HG03066 (cell line): Measurements from ENCODE around the gene CTSE.

Experiments
- ATAC-seq: cut with Tn5 transposase; IDR thresholded peaks from one replicate; pipeline ENCODE4 v1.9.1; 2021; ENCODE audit warnings: low read depth; ENCODE audit not compliant: unreplicated experiment

The CTSE gene

GRCh38 chr1:205994346-205994745 is 29.3 kb downstream of the CTSE start:
- no peak for ATAC-seq

DNA sequence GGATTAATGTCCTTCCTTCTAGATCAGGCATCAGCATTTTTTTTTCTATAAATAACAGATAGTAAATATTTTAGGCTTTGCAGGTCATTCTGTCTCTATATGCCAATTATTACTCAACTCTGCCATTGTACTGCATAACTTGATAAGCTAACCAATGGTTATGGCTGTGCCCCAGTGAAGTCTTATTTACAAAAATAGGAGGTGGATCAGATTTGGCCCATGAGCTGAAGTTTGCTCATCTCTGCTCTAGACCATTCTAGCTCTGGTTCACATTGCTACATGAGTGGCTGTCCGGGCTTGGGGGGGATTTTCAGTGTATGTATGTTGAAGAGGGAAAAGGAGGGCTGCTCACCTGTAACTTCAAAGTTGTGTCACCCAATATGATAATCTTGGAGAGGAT is 30.6 kb downstream of the CTSE start:
- ATAC-seq: no peak

DNA sequence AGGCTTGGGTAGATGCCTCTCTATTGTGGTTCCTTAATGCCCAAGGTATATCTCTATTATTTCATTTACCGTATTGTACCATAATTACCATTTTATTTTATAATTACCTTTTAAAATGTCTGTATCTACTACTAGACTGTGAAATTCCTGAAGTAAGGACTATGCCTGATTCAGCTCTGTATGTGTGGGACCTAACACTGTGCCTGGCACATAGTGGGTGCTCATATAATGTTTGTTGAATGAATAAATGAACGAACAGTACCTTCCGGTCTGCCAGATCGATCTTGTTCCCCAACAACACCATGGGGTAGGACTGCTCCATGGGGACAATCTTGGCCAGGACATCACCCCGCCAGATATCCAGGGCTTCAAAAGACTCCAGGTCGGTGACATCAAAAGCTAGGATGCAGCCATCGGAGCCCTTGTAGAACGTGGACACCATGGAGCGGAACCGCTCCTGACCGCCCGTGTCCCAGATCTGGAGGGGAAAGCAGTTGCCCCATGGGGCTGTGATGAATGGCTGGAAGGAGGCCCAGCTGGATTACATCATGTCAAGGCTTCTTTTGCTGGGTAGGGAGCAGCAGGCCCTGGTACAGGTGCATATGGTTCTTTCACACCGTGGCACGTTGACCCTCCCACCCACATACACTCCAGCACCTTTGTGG is 31.3 kb downstream of the CTSE start:
- ATAC-seq: no peak

DNA sequence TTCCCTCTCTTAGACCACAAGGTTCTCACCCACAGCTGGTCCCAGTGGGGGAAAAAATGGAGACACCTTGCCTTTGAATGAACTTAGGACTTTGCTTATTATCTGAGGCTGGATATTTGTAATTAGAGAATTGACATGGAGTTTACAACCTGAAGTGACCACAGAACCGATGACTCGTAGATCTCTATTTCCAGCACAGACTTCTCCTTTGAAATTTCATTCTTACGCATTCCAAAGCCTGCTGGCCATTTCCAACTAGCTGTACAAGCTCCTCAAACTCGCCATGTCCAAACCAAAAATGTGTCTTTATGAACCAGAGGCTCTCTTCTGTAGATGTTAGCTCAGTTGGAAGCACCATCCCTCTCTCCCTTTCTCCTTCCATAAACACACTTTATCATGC is 32.5 kb downstream of the CTSE start:
- ATAC-seq: no peak

- no peak for ATAC-seq
Observed at GRCh38 chr1:205990226-205990625, 33.5 kb downstream of the CTSE start.

DNA sequence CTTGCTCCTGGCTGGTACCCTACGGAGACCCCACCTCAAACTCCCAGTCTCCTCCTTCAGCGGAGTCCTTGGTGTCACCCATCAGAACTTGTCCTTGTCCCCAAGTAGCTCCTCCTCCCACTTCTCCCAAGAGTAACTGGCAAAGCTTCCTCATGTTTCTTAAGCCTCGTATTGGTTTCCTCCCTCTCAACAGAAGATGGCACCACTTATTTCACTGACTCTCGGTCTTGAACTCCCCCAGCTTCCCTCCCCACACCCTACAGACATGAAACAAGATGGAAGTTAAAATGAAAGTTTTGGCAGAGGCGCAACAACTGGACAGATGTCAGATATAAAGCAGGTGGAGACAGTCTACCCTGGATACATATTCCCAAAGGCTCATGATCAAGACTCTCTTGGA is 33.9 kb downstream of the CTSE start:
- no peak for ATAC-seq

DNA sequence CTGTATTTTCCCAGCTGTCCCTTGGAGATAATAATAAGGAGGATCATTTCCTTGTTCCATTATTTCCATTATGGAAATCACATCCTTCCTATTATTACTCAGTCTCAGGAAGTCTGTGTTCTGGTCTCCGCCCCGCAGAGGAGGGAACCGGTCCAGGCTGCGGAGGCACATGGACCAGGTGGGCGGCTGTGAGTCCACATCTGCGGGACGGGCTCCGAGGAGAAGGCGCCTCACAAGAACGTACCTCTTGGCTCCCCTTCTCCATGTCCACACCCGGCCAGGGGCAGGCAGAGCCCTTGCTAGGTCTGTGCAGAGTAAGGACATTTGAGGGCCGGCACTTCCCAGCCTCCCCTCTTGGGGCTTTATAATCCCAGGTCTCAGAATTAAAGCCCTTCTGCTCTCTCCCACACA is 35.1 kb downstream of the CTSE start:
- ATAC-seq: no peak

- ATAC-seq: no peak
Observed at GRCh38 chr1:205986861-205987260, 36.8 kb downstream of the CTSE start.

GRCh38 chr1:205986292-205986691 is 37.4 kb downstream of the CTSE start:
- ATAC-seq: no peak

- ATAC-seq: no peak
Observed at GRCh38 chr1:205985330-205986005, 38.2 kb downstream of the CTSE start.

DNA sequence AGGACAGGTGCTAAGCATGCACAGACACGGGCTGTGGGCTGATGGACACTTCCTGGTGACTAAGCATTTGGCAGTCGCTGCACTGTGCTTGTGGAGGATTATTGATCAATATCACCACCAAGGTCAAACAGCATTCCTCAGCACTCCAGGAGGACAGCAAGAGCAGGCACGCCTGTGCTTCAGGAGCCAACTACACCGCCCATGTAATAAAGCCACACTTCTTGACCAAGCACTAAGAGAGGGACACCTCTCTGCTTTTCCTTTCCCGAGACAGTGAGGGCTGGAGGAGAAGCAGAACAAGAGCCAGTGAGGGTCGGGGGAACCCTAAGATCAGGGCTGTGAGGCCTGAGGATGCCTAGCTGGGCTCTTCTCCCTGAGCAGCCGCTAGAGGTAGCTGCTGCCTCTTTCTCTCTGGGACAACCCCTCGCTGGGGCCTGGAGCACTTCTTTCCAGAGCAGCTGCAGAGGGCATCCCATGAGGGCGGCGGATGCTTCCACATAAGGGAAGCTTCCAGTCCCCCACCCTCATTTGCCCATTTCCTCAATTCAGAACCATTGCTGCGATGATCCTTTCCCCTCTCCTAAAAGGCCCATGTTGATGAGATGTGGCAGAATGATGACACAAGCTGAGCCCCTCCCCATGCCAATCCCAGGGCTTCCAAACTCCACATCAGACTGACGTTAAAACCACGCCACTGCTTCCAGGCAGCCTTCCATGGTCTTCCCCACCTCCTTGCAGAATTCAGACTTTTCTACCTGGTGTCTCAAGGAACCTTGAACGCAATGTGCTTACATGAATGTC is 39.6 kb downstream of the CTSE start:
- ATAC-seq: no peak

GRCh38 chr1:205981257-205981656 is 42.4 kb downstream of the CTSE start:
- ATAC-seq: no peak

DNA sequence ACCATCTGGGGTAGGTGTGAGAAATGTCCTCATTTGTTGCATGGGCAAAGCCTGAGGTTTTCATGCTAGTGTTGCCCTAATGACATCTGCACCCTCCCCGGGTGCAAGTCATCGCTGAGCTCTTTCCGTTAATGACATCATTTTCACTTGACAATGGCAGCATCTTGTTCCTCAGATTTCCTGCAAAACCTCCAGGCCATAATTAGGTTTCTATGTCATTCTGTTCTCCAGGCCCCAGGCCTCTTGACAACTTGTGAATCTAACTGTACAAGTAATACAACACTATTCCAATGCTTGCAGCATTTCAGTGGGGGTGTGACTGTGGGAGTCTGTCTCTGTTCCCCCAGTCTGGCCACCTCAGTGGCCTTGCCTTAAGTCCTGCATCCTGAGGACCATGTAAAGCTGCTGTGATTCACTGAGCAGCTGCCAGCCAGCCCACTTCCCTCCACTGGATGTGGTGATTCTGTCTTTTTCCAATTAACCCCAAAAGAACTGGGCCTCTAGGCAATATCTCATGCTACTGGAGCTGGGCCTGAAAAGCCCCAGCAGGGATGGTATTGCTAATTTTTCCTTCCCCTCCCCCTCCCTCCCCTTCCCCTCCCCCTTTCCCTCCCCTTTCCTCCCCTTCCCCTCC is 43.3 kb downstream of the CTSE start:
- no peak for ATAC-seq

DNA sequence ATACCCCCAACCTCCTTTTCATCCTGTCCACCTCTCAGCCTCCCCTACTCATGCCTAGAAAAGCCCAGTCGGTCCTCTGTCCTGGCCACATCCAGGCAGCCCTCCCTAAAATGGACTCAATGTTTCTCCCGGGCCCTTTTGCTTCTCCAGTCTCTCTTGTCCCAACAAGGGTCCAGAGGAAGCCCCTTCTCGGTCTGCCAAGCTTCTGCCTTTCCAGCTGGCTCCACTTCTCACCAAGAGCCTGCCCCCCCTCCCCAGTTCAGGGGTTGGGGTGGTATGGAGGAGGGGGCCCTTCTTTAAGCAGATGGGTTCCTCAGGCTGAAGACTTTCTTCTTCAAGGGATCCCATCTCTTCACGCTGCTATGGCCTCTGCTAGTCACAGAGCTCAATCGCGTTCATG is 44.4 kb downstream of the CTSE start:
- no peak for ATAC-seq

GRCh38 chr1:205978676-205979075 is 45.0 kb downstream of the CTSE start:
- ATAC-seq: no peak

GRCh38 chr1:205977402-205978014 is 46.2 kb downstream of the CTSE start:
- ATAC-seq: no peak

GRCh38 chr1:205976708-205977401 is 46.8 kb downstream of the CTSE start:
- ATAC-seq: no peak

DNA sequence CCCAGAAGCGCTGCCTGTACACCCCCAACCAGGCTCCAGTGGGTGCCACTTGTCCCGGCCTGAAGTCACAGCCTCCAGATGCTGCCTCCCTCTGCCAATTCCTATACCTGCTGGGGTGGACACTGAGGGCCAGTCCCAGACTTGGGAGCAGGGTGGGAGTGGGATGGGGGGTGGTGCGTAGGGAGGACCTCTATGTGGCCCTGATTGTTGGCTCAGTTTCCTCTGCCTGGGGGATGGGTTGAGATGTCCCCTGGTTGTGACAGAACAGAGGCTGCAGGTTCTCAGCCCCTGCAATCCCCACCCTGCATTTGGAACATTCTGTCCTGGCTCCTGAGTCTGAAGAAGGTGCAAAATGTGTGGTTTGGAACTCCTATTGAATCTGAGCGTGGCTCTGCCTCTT is 47.7 kb downstream of the CTSE start:
- ATAC-seq: no peak

DNA sequence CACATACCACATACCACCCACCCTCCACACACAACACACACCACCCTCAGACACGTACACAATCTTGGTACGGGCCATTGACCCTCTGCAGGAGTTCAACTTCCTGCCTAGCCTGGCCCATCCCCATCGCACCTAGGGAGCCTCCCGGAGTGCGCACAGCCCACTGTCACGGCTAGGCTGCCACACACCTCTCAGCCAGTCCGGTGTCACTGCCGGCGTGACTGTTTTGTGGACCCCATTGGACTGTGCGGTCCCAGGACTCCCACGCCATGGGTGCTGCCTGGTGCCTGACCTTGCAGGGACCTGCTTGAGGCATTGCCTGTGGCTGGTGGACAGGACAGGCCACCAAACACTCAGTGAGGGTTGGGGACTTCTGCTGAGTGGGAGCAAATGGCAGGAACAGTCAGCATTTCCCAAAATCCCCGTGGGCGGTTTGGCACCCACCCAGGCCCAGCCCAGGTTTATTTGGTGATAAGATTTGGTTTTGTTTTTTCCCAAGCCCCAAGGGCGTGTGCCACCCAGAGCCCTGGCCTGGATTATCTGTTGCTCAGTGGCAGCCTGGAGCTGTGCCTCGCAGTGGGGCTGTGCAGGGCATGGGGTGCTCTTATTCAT is 48.2 kb downstream of the CTSE start:
- no peak for ATAC-seq

- no peak for ATAC-seq
Observed at GRCh38 chr1:205974712-205975111, 49.0 kb downstream of the CTSE start.
